ENCODE data around the gene KIAA0319L.

- TF ChIP-seq, protein P1, sequence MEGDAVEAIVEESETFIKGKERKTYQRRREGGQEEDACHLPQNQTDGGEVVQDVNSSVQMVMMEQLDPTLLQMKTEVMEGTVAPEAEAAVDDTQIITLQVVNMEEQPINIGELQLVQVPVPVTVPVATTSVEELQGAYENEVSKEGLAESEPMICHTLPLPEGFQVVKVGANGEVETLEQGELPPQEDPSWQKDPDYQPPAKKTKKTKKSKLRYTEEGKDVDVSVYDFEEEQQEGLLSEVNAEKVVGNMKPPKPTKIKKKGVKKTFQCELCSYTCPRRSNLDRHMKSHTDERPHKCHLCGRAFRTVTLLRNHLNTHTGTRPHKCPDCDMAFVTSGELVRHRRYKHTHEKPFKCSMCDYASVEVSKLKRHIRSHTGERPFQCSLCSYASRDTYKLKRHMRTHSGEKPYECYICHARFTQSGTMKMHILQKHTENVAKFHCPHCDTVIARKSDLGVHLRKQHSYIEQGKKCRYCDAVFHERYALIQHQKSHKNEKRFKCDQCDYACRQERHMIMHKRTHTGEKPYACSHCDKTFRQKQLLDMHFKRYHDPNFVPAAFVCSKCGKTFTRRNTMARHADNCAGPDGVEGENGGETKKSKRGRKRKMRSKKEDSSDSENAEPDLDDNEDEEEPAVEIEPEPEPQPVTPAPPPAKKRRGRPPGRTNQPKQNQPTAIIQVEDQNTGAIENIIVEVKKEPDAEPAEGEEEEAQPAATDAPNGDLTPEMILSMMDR (IDR thresholded peaks at IDR 0.05; ENCODE audit: borderline replicate concordance, extremely low read depth, low read length, poor library complexity, severe bottlenecking) = no peak
- TF ChIP-seq EZH2 (IDR thresholded peaks at IDR 0.05; ENCODE audit: borderline replicate concordance, low read depth, low read length, severe bottlenecking) = no peak
Measured at GRCh38 chr1:35576061-35576765, 19.0 kb upstream of the KIAA0319L start.
